Skeletal muscle tissue (tissue), 4 donors: ENCODE results near the gene MED28. TPM values are rescaled to one million over a fixed set of nuclear protein-coding genes. Genes with fewer than 3 reads are reported as not detected.
A peak's percentile ranks its signal among the peaks of the same experiment; 100 is the strongest.
"Not testable (repeated sequence)": the region's sequence is repeated elsewhere in the genome, so short reads cannot be mapped to it uniquely, and the experiment has no call there.

Experiments used
- H3K27ac ChIP-seq: one replicate; pipeline ENCODE4 v1.7.0; 2013; ENCODE audit warnings: mild to moderate bottlenecking, low read depth, low read length, inconsistent platforms
- H3K27me3 ChIP-seq, 3 donors: one replicate each; pipeline ENCODE4 v1.7.0; 2013; ENCODE audit warnings: low read length in 3 of 3; ENCODE audit not compliant: control insufficient read depth in 3 of 3, insufficient read depth in 3 of 3
- H3K36me3 ChIP-seq, 3 donors: one replicate each; pipeline ENCODE4 v1.7.0; 2013; ENCODE audit warnings: low read length in 3 of 3; ENCODE audit not compliant: control insufficient read depth in 3 of 3, insufficient read depth in 3 of 3
- H3K4me1 ChIP-seq, 3 donors: one replicate each; pipeline ENCODE4 v1.7.0; 2013; ENCODE audit warnings: low read length in 3 of 3, mild to moderate bottlenecking in 3 of 3; ENCODE audit not compliant: control insufficient read depth in 3 of 3, insufficient read depth in 3 of 3
- H3K4me3 ChIP-seq, 3 donors: one replicate each; pipeline ENCODE4 v1.7.0; 2013; ENCODE audit warnings: low read length in 3 of 3
- H3K9ac ChIP-seq, 3 donors: one replicate each; pipeline ENCODE4 v1.7.0; 2013; ENCODE audit warnings: low read length in 3 of 3, mild to moderate bottlenecking in 3 of 3, moderate library complexity in 2 of 3, low read depth in 1 of 3
- H3K9me3 ChIP-seq, 3 donors: one replicate each; pipeline ENCODE4 v1.7.0; 2013; ENCODE audit warnings: low read length in 3 of 3; ENCODE audit not compliant: control insufficient read depth in 3 of 3
- total RNA-seq: library from RNA; depleted of rRNA; stranded (reverse); fragments of >200 nt; gene quantifications from one replicate; pipeline ENCODE4 v1.2.3, GENCODE V29; 2014
- donor health status: Osteomylitis.

The MED28 gene, protein sequence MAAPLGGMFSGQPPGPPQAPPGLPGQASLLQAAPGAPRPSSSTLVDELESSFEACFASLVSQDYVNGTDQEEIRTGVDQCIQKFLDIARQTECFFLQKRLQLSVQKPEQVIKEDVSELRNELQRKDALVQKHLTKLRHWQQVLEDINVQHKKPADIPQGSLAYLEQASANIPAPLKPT
- 13.0 TPM for total RNA-seq

DNA sequence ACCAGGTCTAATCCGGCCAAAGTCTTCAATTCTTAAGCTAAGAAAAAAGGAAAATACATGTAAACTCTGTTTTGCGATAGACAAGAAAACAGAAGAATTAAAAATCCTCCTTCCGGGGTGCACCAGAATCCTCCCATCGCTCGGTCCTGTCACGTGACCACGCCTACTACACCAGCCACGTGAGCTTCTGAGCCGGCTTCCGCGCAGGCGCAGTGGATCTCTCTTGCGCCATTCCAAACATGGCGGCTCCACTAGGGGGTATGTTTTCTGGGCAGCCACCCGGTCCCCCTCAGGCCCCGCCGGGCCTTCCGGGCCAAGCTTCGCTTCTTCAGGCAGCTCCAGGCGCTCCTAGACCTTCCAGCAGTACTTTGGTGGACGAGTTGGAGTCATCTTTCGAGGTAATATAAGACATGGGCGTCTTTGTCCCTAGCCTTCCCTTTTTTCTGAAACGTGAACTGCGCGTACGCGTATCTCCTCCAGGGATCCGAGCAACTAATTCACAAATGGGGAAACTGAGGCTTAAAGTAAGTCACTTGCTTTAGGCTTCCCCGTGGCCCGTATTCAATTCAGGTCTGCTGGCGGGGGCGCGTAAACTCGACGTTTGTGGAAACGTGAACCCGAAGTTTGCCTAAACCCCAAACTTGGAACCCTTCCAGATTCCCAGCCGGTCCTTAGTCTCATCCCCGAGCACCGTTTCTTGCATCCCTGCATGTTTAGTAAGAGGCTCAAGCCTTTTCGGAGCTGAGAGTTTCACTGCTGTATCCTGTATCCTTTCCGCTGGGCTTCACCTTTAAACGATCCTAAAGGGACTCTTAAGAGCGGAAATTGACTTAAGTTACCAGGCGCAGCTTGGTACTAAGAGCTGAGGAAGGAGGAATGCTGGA is at the start of gene MED28:
Gene MED28, plus strand, starts transcription at position 226 of the 884 bp plus-strand sequence. Its CDS starts 14 bp downstream, at position 240.
- no peaks in the 10 kb centered on the region for H3K9me3 ChIP-seq
- H3K27me3 ChIP-seq: no peaks in the 10 kb centered on the region
- H3K4me3 ChIP-seq: peak within 1 kb of the TSS; percentile 97 to 100 (median 98)
- H3K9ac ChIP-seq: peak within 1 kb of the TSS; percentile 96 to 98 (median 97)
- peak within 1 kb of the TSS; percentile 95 for H3K27ac ChIP-seq
- peaks cover 0 to 16% (median 3%) of the 10 kb centered on the region in 3 donors for H3K36me3 ChIP-seq
- H3K4me1 ChIP-seq: peaks cover 34 to 45% (median 40%) of the 10 kb centered on the region in 3 donors

- Histone ChIP-seq H3K9ac (no peak overlapping the region), H3K36me3 (no peaks in the 10 kb centered on the region), H3K4me1 (no peaks in the 10 kb centered on the region), H3K27ac (no peak overlapping the region), H3K27me3 (peaks cover 0 to 5% (median 0%) of the 10 kb centered on the region in 3 donors), H3K4me3 (no peak overlapping the region), H3K9me3 (no peaks in the 10 kb centered on the region)
Measured at GRCh38 chr4:17565846-17566245, 48.6 kb upstream of the MED28 start.

DNA sequence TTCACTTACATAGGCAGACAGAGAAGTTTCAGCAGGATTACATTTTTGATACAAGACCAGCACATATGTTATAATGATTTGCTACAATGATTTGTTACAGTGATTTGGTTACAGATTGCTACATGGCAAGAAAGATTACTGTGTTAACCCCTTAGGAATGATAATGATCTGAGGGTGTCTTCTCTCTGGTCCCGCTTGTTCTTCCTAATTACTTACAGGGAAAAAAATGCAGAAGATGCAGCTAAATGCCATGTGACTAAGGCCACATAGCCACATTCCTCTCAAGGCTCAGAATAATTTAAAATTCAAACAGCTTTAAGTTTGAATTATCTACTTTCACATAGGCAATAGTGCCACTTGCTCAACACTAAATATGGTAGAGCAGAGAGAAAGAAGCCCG is 47.2 kb upstream of the MED28 start:
- Histone ChIP-seq H3K27ac (no peak overlapping the region), H3K4me3 (no peak overlapping the region), H3K9ac (no peak overlapping the region), H3K9me3 (no peaks in the 10 kb centered on the region), H3K36me3 (no peaks in the 10 kb centered on the region), H3K4me1 (no peaks in the 10 kb centered on the region), H3K27me3 (peaks cover 0 to 2% (median 0%) of the 10 kb centered on the region in 3 donors)

GRCh38 chr4:17574206-17574605 is 40.2 kb upstream of the MED28 start:
- Histone ChIP-seq H3K9me3 (no peaks in the 10 kb centered on the region), H3K4me3 (no peak overlapping the region), H3K36me3 (no peaks in the 10 kb centered on the region), H3K27ac (no peak overlapping the region), H3K4me1 (peaks cover 17 to 24% (median 19%) of the 10 kb centered on the region in 3 donors), H3K9ac (no peak overlapping the region), H3K27me3 (no peaks in the 10 kb centered on the region)

DNA sequence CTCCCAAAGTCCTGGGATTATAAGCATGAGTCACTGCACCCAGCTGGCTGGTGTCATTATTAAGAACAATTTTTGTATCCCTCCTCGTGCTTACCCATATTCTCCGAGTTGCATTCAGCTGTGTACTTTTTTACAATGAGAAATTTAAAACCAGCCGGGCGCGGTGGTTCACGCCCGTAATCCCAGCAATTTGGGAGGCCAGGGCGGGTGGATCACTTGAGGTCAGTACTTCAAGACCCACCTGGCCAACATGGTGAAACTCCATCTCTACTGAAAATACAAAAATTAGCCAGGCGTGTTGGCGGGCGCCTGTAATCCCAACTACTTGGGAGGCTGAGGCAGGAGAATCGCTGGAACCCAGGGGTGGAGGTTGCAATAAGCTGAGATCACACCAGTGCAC is 39.3 kb upstream of the MED28 start:
- H3K4me1 ChIP-seq: peaks cover 20 to 28% (median 22%) of the 10 kb centered on the region in 3 donors
- not testable (repeated sequence) for H3K36me3 ChIP-seq, H3K27me3 ChIP-seq, H3K9me3 ChIP-seq, H3K4me3 ChIP-seq, H3K27ac ChIP-seq, H3K9ac ChIP-seq

GRCh38 chr4:17576932-17577664 is 37.3 kb upstream of the MED28 start, which contains the start of gene LAP3:
LAP3 (plus strand) TSS chr4:17577198; CDS start chr4:17577466, 268 bp downstream.
- Histone ChIP-seq H3K9ac (peak within 1 kb of the TSS; percentile 90 to 94 (median 91)), H3K4me1 (peaks cover 20 to 28% (median 24%) of the 10 kb centered on the region in 3 donors), H3K27ac (peak within 1 kb of the TSS; percentile 91), H3K36me3 (peaks cover 6 to 12% (median 7%) of the 10 kb centered on the region in 3 donors), H3K9me3 (no peaks in the 10 kb centered on the region), H3K4me3 (peak within 1 kb of the TSS; percentile 81 to 90 (median 88)), H3K27me3 (no peaks in the 10 kb centered on the region)

DNA sequence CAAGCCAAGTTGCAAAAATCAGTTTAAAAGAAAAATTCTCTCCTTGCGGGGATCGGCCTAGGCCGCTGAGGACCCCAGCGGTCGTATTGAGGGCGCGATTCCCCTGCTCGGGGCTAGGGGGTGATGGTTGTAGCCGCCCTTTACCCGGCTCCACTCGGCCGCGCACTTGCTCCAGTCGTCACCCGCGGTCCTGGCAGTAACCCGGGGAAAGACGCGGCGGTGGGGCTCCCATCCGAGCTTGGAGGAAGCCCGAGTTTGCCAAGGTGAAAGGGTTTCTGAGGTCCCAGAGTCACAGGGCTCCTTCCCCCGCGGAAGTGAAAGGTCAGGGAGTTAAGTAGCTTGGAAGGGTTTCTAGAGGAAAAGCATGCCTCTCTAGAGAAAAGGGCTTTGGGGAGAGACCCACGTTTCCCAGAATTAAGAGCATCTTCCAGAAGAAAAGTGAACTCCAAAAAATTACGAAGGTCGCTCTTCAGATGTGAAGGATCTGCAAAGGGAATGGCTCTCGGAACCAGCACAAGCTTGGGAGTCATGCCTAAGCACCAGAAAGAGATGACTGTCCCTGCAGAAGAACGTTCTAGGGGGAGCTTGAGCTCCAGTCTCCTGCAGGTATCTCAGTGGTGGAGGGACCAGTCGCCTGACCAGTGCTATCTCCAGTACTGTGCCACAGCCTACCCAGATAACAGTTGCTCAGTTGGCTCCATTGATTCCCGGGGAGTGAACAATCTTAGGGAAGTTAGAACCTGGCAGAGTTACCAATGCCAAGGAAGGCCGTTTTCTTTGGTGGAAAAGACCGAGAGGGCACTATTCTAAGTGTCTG is 36.6 kb upstream of the MED28 start:
- peak overlapping the region; percentile 91 for H3K27ac ChIP-seq
- H3K27me3 ChIP-seq: no peaks in the 10 kb centered on the region
- H3K4me1 ChIP-seq: peaks cover 20 to 28% (median 24%) of the 10 kb centered on the region in 3 donors
- peaks cover 13 to 20% (median 13%) of the 10 kb centered on the region in 3 donors for H3K36me3 ChIP-seq
- peak overlapping the region; percentile 90 to 94 (median 91) for H3K9ac ChIP-seq
- H3K9me3 ChIP-seq: no peaks in the 10 kb centered on the region
- peak overlapping the region; percentile 76 to 90 (median 88) for H3K4me3 ChIP-seq

GRCh38 chr4:17578482-17578891 is 36.0 kb upstream of the MED28 start:
- peaks cover 20 to 28% (median 24%) of the 10 kb centered on the region in 3 donors for H3K4me1 ChIP-seq

DNA sequence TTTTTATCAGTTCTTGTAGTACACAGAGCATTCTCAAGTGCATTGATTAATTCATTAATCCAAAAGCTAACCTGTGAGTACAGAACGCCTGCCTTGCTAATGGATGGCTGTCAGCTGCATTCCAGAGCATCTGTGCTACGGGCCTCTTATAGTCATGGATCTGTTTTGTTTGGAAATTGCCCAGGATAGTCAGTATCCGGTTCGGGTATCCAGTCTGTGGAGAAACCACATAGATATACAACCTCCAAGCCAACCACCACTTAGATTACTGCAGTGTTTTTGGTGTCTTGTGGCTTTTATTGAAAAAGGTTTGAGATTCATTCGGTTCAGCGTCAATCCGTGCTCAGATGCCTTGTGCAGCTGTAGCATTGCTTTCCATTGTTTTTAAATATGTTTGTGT is 33.5 kb upstream of the MED28 start:
- H3K4me1 ChIP-seq: peaks cover 20 to 27% (median 24%) of the 10 kb centered on the region in 3 donors
- peak overlapping the region; percentile 91 for H3K27ac ChIP-seq
- no peak overlapping the region for H3K9ac ChIP-seq
- no peak overlapping the region for H3K4me3 ChIP-seq
- H3K9me3 ChIP-seq: no peaks in the 10 kb centered on the region
- H3K27me3 ChIP-seq: no peaks in the 10 kb centered on the region
- H3K36me3 ChIP-seq: peaks cover 43 to 51% (median 43%) of the 10 kb centered on the region in 3 donors

More at GRCh38 chr4:17578482-17578891, 36.0 kb upstream of the MED28 start:
- Histone ChIP-seq H3K9me3 (no peaks in the 10 kb centered on the region), H3K27me3 (no peaks in the 10 kb centered on the region), H3K4me3 (peak overlapping the region; percentile 76 to 90 (median 88)), H3K36me3 (peaks cover 19 to 26% (median 19%) of the 10 kb centered on the region in 3 donors), H3K9ac (peak overlapping the region; percentile 90 to 94 (median 91)), H3K27ac (peak overlapping the region; percentile 91)
